DOHH2 (cell line): Measurements from ENCODE around the gene TMEM126B.

Experiments used
- CTCF ChIP-seq: fragments of 200-600 bp; sonication (generic); IDR thresholded peaks from one replicate; pipeline ENCODE4 v1.5.1; 2014; ENCODE audit warnings: antibody characterized with exemption, mild to moderate bottlenecking, low read depth, low read length; ENCODE audit not compliant: poor library complexity, severe bottlenecking
- EZH2phosphoT487 ChIP-seq: fragments of 200-600 bp; sonication (generic); IDR thresholded peaks from 2 replicates; pipeline ENCODE4 v1.6.1; 2017; ENCODE audit warnings: borderline replicate concordance, mild to moderate bottlenecking, antibody characterized with exemption, low read length, moderate library complexity, mixed read lengths

- TF ChIP-seq CTCF (no peak), EZH2phosphoT487 (no peak)
These were observed 51.2 kb downstream of the TMEM126B start for GRCh38 chr11:85679576-85679975.
